ENCODE measurements around the gene TTC22. TPM values are rescaled to one million over a fixed set of nuclear protein-coding genes. Genes with fewer than 3 reads are reported as not detected.

The TTC22 gene
- total RNA-seq, 1 experiment from 2014 or later: 0.10 TPM

GRCh38 chr1:54766726-54767125, 34.4 kb downstream of the TTC22 start:
- no peaks in the 10 kb centered on the region for H3K9me3 ChIP-seq (ENCODE audit: control insufficient read depth, insufficient read depth, low read depth, low read length)
- TF ChIP-seq TCF7L2 (IDR thresholded peaks at IDR 0.05; ENCODE audit: low read depth, low read length) (no peak), REST (IDR thresholded peaks at IDR 0.05; ENCODE audit: insufficient read depth in 1 of 2, low read depth in 2 of 2, low read length in 1 of 2) (no peak), CTCF (IDR thresholded peaks at IDR 0.05) (no peak), POLR2AphosphoS5 (IDR thresholded peaks at IDR 0.05; ENCODE audit: low read depth, low read length) (no peak), SIN3A (IDR thresholded peaks at IDR 0.05; ENCODE audit: borderline replicate concordance, insufficient read depth, low read depth, low read length) (no peak)
- intact Hi-C loops (cut with micrococcal nuclease; ENCODE audit: unreplicated experiment): no loop called here
- DNase-seq (ENCODE audit: low read depth, low spot score): no peak
- no peak overlapping the region for H3K4me3 ChIP-seq (ENCODE audit: low read depth in 2 of 2, low read length in 2 of 2)
- ChIA-PET CTCF (interaction anchor here (0.6 kb wide), 1 partner anchor 685 kb away, joined by 3 read pairs; no protein-coding TSS in a partner anchor), POLR2A (no interaction called here)
- no peaks in the 10 kb centered on the region for H3K27me3 ChIP-seq (ENCODE audit: control insufficient read depth, insufficient read depth, low read length)
- no peak overlapping the region for H3K27ac ChIP-seq (ENCODE audit: low read length)
- in situ Hi-C loops (cut with HindIII; ENCODE audit: low pct_unique_long_range_greater_than_20kb, low sequenced_read_pairs): no loop called here
- H3K36me3 ChIP-seq (ENCODE audit: control insufficient read depth, insufficient read depth, low read length): peaks cover 2% of the 10 kb centered on the region; the same call in 1 of the 2 replicates
- peaks cover 3% of the 10 kb centered on the region; the same call in 1 of the 2 replicates for H3K4me1 ChIP-seq (ENCODE audit: control insufficient read depth, insufficient read depth, low read length)
- ATAC-seq: no peak
- no TSS peak for BruUV-seq (replicated peaks)

GRCh38 chr1:54764922-54765561, 36.1 kb downstream of the TTC22 start:
- Histone ChIP-seq H3K4me3 (ENCODE audit: low read depth in 2 of 2, low read length in 2 of 2) (peak overlapping the region; percentile 75 to 76), H3K27me3 (ENCODE audit: control insufficient read depth, insufficient read depth, low read length) (no peaks in the 10 kb centered on the region), H3K36me3 (ENCODE audit: control insufficient read depth, insufficient read depth, low read length) (peaks cover 2% of the 10 kb centered on the region; the same call in 1 of the 2 replicates), H3K4me1 (ENCODE audit: control insufficient read depth, insufficient read depth, low read length) (peaks cover 3% of the 10 kb centered on the region; the same call in 1 of the 2 replicates), H3K9me3 (ENCODE audit: control insufficient read depth, insufficient read depth, low read depth, low read length) (no peaks in the 10 kb centered on the region), H3K27ac (ENCODE audit: low read length) (peak overlapping the region; percentile 86)
- POLR2A ChIA-PET: no interaction called here
- in situ Hi-C loops (cut with HindIII; ENCODE audit: low pct_unique_long_range_greater_than_20kb, low sequenced_read_pairs): no loop called here
- intact Hi-C loops (cut with micrococcal nuclease; ENCODE audit: unreplicated experiment): no loop called here
- BruUV-seq (replicated peaks): no TSS peak
- CTCF ChIA-PET: interaction anchor here (0.5 kb wide), 1 partner anchor 582 kb away, joined by 4 read pairs; no protein-coding TSS in a partner anchor
- ATAC-seq (peak; percentile 56), DNase-seq (ENCODE audit: low read depth, low spot score) (no peak)
- TF ChIP-seq TCF7L2 (IDR thresholded peaks at IDR 0.05; ENCODE audit: low read depth, low read length) (no peak), SIN3A (IDR thresholded peaks at IDR 0.05; ENCODE audit: borderline replicate concordance, insufficient read depth, low read depth, low read length) (no peak)

Data from Panc1 (cell line).